HG02870 (cell line): ENCODE measurements around the gene GPA33.

Experiments used
- ATAC-seq: cut with Tn5 transposase; IDR thresholded peaks from one replicate; pipeline ENCODE4 v1.9.1; 2021; ENCODE audit warnings: mild to moderate bottlenecking, moderate library complexity; ENCODE audit not compliant: unreplicated experiment

GPA33 gene

GRCh38 chr1:167088746-167089417 lies 1.3 kb downstream of the GPA33 start:
- ATAC-seq, result no peak

DNA sequence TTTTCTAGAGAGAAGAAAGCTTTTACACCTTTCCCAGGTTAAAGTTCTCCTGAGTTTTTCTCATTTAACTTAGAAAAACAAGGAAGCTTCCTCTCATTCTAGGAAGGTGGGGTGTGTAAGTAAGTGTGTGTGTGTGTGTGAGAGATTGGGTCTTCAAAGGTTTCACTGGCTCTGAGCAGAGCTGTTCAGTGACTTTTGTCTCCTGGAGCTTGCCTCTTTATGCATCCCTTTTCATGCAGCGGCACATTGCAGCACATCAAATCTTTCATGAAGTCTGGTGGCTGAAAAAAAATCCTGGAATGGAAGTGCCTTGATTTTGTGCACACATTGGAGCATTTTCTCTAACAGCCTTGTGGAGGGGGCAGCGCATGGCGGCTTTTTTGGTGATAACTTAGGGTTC lies 3.4 kb downstream of the GPA33 start:
- no peak for ATAC-seq

DNA sequence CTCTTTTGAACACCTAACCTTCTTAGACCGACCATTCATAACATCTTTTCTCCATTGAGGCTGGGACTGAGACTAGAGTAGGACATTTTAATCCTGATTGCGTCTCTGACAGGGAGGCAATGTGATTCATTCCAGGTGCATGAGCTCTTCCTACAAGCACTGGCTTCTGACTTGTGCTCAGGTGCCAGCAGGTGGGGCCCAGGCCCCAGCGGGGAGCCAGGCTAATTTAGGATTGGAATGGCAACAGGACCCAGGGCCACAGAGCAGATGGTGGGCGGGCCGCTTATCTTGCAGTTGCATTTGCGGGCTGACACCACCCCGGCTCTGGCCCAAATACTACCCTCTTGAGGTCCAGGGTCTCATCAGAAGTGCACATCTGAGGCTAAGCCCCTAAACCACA lies 4.1 kb downstream of the GPA33 start:
- no peak for ATAC-seq

DNA sequence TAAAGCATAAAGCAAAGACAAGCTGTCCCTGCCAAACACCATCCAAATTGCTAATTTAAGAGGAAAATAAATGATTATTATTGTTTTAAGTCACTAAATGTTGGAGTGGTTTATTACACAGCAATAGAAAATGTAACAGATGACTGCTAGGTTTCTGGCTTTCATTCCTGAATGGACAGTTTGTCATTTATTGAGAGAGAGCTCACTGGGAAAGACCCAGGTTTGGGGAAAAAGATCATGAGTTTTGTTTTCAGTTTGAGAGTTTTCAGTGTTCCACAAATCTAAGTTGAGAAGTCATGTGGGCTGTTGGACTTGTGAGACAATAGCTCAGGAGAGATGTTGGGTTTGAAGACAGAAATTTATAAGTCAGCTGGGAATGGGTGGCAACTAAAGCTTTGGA lies 5.4 kb downstream of the GPA33 start:
- ATAC-seq, result no peak

DNA sequence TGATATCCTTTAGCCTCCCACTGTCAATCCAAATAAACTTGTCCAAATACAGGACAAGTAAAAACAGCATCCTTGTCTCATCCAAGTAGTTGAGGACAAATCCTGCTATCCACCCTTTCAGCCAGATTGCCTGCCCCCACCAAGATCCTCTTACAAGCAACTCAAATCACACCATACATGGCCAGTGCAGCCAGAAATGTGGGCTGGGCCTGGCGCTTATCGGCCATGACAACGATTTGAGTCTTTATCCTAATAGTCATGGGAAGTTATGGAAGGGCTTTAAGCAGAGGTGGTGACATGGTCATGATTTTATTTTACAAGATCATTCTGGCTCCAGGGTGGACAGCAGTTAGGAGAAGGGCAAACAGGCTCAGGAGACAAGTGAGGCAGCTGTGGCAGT lies 6.3 kb downstream of the GPA33 start:
- no peak for ATAC-seq

DNA sequence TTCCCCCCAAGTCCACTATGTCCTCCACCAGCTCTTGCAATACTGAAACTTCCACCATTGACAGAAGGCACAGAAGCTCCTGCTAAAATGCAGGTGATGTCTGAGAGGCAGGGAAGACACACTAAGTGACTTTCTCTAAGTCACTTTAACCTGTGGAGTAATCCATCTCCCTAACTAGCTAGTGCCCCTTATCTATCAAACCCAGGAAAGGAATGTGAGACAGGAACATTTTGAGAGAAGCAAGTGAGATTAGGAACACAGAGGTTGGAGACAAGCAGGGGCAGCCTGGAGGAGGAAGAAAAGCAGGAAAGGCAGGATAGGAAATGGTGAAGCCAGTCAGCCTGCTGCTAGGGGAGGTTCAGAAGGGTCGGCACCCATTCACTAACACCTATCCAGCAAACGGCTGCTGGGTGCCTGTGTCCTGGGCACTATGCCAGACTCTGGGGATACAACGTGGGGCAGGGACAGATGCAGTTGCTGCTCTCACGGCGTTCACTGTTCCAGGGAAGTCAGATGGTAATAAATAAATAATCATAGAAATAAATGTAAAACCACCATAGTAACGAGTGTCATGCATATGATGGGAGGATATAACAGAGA lies 7.0 kb downstream of the GPA33 start:
- ATAC-seq, result no peak

DNA sequence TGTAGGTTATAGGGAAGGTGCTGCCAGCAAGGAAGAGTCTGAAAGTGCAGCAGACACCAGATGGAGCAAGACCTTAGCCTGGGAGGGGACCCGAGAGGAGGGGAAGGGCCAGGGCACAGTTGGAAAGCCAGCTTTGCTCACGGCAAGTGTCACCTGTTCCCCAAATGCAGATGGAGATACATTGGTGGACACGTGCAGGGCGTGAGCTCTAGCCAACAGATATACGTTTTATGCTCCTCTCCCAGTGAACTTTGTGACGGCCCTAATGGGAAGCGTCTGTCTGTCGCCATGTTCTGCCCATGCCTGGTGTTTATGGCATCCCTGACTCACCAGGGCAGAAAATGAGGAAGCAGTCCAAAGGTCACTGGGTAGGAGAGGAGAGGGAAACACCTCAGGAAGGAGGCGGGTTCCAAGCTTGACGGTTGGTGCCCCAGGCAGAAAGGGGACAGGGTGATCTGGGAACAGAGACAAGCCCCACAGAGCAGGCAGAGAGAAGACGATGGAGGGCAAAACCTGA lies 7.6 kb downstream of the GPA33 start:
- no peak for ATAC-seq

DNA sequence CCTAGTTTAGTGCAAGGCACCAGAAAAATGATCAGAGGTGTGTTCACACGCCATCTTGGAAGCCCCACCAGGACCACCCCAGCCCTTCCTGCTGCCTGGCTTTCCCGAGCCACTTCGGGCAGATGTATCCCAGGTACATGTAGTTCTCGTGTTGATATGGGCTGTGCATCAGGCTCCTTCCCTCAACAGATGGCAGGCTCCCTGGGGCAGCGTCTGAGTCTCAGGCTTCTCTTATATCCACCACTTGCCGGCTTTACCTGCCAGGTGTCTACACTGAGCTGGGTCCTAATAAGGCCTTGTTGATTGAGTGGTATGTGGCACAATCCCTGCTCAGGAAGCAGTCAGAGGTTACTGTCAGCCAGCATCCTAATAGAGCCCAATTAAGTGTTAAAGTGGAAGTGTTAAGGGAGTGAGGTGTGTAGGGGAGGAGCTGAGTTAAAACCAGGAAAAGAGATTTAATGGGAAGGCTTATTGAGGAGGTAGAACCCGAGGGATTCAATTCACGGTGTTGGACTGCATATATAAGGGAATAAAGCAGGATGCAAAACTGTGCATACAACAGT lies 8.5 kb downstream of the GPA33 start:
- no peak for ATAC-seq

GRCh38 chr1:167077868-167078210 lies 12.3 kb downstream of the GPA33 start:
- ATAC-seq, result no peak

- no peak for ATAC-seq
Measured at GRCh38 chr1:167077128-167077867, 12.9 kb downstream of the GPA33 start.

GRCh38 chr1:167076136-167076710 lies 14.0 kb downstream of the GPA33 start:
- no peak for ATAC-seq

DNA sequence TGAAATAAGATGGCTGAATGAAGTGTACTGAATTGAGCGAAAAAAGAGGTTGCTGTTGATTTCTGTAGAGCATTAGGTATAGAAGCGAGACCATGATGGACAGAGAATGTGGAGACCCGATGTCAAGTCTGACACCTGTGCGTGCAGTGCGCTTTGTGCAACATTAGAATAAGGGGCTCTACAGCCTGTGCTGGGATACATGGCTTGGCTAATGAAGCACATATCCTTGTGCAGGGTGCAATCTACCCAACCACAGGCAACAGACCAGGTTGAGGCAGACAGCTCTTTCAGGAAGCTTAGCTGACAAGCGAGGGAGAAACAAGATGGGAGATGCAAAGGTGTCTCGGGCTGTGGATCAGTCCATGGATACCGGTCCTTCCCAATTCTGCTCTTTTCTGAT lies 18.9 kb downstream of the GPA33 start:
- no peak for ATAC-seq

DNA sequence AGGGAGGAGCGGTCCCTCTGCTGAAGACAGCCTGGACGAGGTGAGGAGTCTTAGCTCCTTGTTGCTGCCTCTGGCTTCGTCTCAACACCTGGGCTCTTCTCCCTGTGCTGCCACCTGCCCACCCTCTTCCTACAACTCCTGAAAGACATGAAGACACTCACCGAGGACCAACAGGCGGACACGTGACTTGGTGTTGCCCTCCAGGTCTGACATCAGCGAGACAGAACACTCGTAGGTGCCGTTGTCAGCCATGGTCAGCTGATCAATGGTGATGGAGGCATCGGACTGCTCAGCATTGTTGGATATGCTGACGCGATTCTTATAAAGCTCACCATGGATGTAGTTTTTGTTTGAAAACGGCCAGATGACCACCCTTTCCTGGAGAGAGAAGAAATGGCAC lies 21.4 kb downstream of the GPA33 start:
- ATAC-seq, result no peak

- no peak for ATAC-seq
Measured at GRCh38 chr1:167067904-167068303, 22.3 kb downstream of the GPA33 start.

DNA sequence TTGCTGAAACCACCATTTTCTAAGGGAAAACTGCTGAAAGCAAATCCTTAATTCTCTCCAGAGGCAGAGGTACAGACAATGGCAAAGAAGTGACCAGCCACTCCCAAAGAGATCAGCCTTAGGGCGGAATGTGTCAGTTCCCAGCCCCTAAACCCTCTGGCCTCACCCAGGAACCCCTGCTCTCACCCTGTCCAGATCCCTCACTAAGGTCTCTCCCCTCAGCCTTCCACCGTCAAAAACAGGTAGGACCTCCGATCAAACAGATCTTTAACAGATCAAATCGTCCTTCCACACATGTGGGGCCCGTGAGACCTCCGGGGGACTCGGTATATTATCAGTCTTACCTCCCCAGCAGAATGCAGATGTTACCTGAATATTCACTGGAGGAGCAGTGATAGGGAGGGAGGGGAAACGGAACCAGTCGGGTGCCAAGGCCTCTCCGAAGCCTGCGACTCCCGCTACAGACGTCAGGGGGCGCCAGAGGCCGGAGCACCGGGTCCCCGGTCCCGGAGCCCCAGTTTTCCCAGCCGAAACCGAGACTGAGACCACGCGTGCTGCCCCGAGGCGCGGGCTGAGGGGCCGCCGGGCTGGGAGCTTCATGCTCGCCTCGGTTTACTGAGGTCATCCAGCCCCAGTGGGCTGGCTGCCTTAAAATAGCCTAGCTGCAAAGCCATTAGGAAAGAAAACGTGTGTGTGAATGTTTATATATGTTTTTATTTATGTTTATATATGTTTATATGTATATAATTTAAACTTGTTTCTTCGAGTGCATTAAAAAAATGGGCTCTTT lies 23.6 kb downstream of the GPA33 start:
- ATAC-seq, result no peak

GRCh38 chr1:167065471-167065870 lies 24.7 kb downstream of the GPA33 start:
- ATAC-seq, result no peak

DNA sequence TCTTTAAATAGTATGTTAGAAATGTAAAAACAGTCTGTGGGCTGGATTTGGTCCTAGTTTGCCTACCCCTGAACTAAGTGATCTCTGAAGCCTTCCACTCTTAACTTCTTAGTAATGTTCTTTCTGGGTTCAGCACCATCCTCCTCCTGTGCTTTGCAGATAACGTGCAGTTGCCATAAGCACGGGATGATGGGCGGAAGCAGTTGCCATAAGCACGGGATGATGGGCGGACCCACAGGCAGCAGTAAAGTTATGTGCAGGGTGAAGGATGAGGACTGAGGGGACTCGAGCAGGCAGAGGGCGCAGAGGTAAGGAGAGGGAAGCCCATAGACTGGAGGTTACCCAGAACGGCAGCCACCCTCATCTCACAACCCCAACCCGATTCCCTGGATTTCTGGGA lies 25.6 kb downstream of the GPA33 start:
- no peak for ATAC-seq

GRCh38 chr1:167061073-167061464 lies 29.1 kb downstream of the GPA33 start:
- ATAC-seq, result no peak

DNA sequence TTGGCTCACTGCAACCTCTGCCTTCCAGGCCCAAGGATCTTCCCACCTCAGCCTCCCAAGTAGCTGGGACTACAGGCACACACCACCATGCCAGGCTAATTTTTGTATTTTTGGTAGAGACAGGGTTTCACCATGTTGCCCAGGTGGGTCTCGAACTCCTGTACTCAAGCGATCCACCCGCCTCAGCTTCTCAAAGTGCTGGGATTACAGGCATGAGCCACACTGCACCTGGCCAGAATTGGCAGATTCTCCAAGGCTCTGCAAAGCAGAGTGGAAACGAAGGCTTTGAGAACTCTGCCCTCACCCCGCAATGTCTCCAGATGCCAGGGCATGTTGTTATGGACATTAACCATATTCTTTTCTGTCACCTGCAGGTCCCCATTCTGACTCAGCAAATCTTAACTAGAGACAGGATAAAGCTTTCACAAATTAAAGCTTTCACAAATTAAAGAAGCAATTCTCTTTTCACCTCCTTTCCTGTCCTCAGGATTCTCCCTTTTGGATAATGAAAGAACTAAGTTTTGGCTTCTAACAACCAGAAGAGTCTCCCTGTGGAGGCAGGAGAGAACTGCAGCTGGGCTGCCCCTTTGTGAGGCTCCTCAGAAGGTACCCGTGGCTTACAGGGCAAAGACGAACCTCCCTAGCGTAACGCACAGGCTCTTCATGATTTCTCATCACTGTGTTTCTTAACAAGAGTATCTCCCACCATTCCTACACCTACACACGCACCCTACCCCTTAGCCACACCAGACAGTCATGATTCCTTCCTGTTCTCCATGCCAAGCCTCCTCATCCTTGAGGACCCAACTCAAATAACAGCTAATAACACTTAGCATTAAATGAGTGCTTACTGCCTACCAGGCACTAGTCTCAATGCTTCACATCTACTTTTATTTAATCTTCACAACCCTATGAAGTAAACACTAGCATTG lies 29.8 kb downstream of the GPA33 start:
- no peak for ATAC-seq

DNA sequence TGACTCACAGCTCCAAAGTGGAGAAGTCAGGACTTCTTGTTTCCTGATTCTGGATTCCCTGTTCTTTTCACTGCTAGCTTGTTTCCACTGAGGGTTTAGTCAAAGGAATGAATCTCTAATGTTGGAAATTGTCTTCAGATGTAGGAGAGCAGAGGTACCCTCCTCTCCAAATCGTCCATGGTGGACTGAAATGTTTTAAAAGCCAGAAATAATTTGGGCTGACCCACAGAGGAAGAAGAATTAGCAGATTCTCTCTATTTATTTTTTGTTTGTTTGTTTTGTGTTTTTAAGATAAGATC lies 30.4 kb downstream of the GPA33 start:
- ATAC-seq, result no peak
